HUES48 (cell line): ENCODE measurements around the gene SGF29.
"Not testable (repeated sequence)": the region's sequence is repeated elsewhere in the genome, so short reads cannot be mapped to it uniquely, and the experiment has no call there.

Source experiments
- H3K27ac ChIP-seq: one replicate; pipeline ENCODE4 v1.7.0; 2013; ENCODE audit warnings: low read depth, low read length, inconsistent platforms
- H3K27me3 ChIP-seq: 2 replicates; pipeline ENCODE4 v1.6.1; 2013; ENCODE audit warnings: mild to moderate bottlenecking, low read length; ENCODE audit not compliant: control insufficient read depth, insufficient read depth
- H3K36me3 ChIP-seq: 2 replicates; pipeline ENCODE4 v1.6.1; 2013; ENCODE audit warnings: low read length; ENCODE audit not compliant: control insufficient read depth, insufficient read depth
- H3K4me1 ChIP-seq: 2 replicates; pipeline ENCODE4 v1.6.1; 2013; ENCODE audit warnings: mild to moderate bottlenecking, low read length; ENCODE audit not compliant: control insufficient read depth, insufficient read depth
- H3K4me3 ChIP-seq: 2 replicates; pipeline ENCODE4 v1.5.1; 2013; ENCODE audit warnings: mild to moderate bottlenecking, low read depth, low read length
- H3K9ac ChIP-seq: 2 replicates; pipeline ENCODE4 v1.6.1; 2013; ENCODE audit warnings: mild to moderate bottlenecking, low read depth, low read length, moderate library complexity
- H3K9me3 ChIP-seq: 2 replicates; pipeline ENCODE4 v1.6.1; 2013; ENCODE audit warnings: low read length; ENCODE audit not compliant: control insufficient read depth, insufficient read depth

SGF29 gene

GRCh38 chr16:28524681-28525171, 29.0 kb upstream of the SGF29 start:
- Histone ChIP-seq H3K27ac (no peak overlapping the region), H3K27me3 (no peaks in the 10 kb centered on the region)

GRCh38 chr16:28526201-28527099, 27.3 kb upstream of the SGF29 start:
- no peak overlapping the region for H3K9ac ChIP-seq
- H3K4me3 ChIP-seq = no peak overlapping the region
- no peak overlapping the region for H3K27ac ChIP-seq
- no peaks in the 10 kb centered on the region for H3K36me3 ChIP-seq
- no peaks in the 10 kb centered on the region for H3K4me1 ChIP-seq
- no peaks in the 10 kb centered on the region for H3K27me3 ChIP-seq
- no peaks in the 10 kb centered on the region for H3K9me3 ChIP-seq

More at GRCh38 chr16:28524681-28525171, 29.0 kb upstream of the SGF29 start:
- Histone ChIP-seq H3K9ac (no peak overlapping the region), H3K36me3 (no peaks in the 10 kb centered on the region), H3K4me1 (no peaks in the 10 kb centered on the region), H3K9me3 (no peaks in the 10 kb centered on the region), H3K4me3 (no peak overlapping the region)

- H3K27ac ChIP-seq, H3K9me3 ChIP-seq, H3K4me1 ChIP-seq, H3K4me3 ChIP-seq, H3K9ac ChIP-seq, H3K27me3 ChIP-seq, H3K36me3 ChIP-seq: not testable (repeated sequence)
Observed at GRCh38 chr16:28527100-28527785, 26.5 kb upstream of the SGF29 start.

- no peak overlapping the region for H3K4me3 ChIP-seq
- H3K4me1 ChIP-seq = peaks cover 6% of the 10 kb centered on the region; the same call in 1 of the 2 replicates
- H3K36me3 ChIP-seq = no peaks in the 10 kb centered on the region
- H3K9ac ChIP-seq = no peak overlapping the region
- H3K9me3 ChIP-seq = no peaks in the 10 kb centered on the region
- no peak overlapping the region for H3K27ac ChIP-seq
- no peaks in the 10 kb centered on the region for H3K27me3 ChIP-seq
Observed at GRCh38 chr16:28527985-28528384, 25.7 kb upstream of the SGF29 start.

GRCh38 chr16:28528463-28528867, 25.3 kb upstream of the SGF29 start:
- H3K9ac ChIP-seq = no peak overlapping the region
- no peak overlapping the region for H3K4me3 ChIP-seq
- no peak overlapping the region for H3K27ac ChIP-seq
- no peaks in the 10 kb centered on the region for H3K9me3 ChIP-seq
- no peaks in the 10 kb centered on the region for H3K36me3 ChIP-seq
- H3K27me3 ChIP-seq = no peaks in the 10 kb centered on the region
- peaks cover 6% of the 10 kb centered on the region; the same call in 1 of the 2 replicates for H3K4me1 ChIP-seq

- H3K27ac ChIP-seq = no peak overlapping the region
- H3K4me1 ChIP-seq = peaks cover 6% of the 10 kb centered on the region; the same call in 1 of the 2 replicates
- H3K4me3 ChIP-seq = no peak overlapping the region
- H3K9ac ChIP-seq = no peak overlapping the region
- no peaks in the 10 kb centered on the region for H3K27me3 ChIP-seq
- no peaks in the 10 kb centered on the region for H3K9me3 ChIP-seq
- no peaks in the 10 kb centered on the region for H3K36me3 ChIP-seq
Observed at GRCh38 chr16:28529124-28529523, 24.6 kb upstream of the SGF29 start.

- H3K9me3 ChIP-seq = no peaks in the 10 kb centered on the region
- H3K9ac ChIP-seq = no peak overlapping the region
- no peak overlapping the region for H3K27ac ChIP-seq
- no peaks in the 10 kb centered on the region for H3K27me3 ChIP-seq
- H3K36me3 ChIP-seq = no peaks in the 10 kb centered on the region
- peaks cover 6% of the 10 kb centered on the region; the same call in 1 of the 2 replicates for H3K4me1 ChIP-seq
- no peak overlapping the region for H3K4me3 ChIP-seq
Observed at GRCh38 chr16:28531777-28532744, 21.7 kb upstream of the SGF29 start.

GRCh38 chr16:28532940-28533647, 20.6 kb upstream of the SGF29 start:
- H3K4me3 ChIP-seq = no peak overlapping the region
- H3K27ac ChIP-seq = no peak overlapping the region
- H3K9me3 ChIP-seq = no peaks in the 10 kb centered on the region
- H3K9ac ChIP-seq = no peak overlapping the region
- no peaks in the 10 kb centered on the region for H3K27me3 ChIP-seq
- H3K4me1 ChIP-seq = peaks cover 6% of the 10 kb centered on the region; the same call in 1 of the 2 replicates
- no peaks in the 10 kb centered on the region for H3K36me3 ChIP-seq

- peaks cover 6% of the 10 kb centered on the region; the same call in 1 of the 2 replicates for H3K4me1 ChIP-seq
- H3K9me3 ChIP-seq = no peaks in the 10 kb centered on the region
- H3K9ac ChIP-seq = no peak overlapping the region
- no peaks in the 10 kb centered on the region for H3K27me3 ChIP-seq
- no peaks in the 10 kb centered on the region for H3K36me3 ChIP-seq
- H3K27ac ChIP-seq = no peak overlapping the region
- no peak overlapping the region for H3K4me3 ChIP-seq
Observed at GRCh38 chr16:28534542-28535373, 19.0 kb upstream of the SGF29 start.
